CD14-positive monocyte (primary cell): Measurements from ENCODE around the gene ZBTB37. TPM values are rescaled to one million over a fixed set of nuclear protein-coding genes. Genes with fewer than 3 reads are reported as not detected.
A peak's percentile ranks its signal among the peaks of the same experiment; 100 is the strongest.

ENCODE experiments used
- DNase-seq, 3 donors: peaks; one replicate each; pipeline ENCODE4 v3.0.0-alpha.2; 2011 to 2022
- H2AFZ ChIP-seq: 2 replicates; pipeline ENCODE4 v1.6.0; 2012; ENCODE audit warnings: mild to moderate bottlenecking, low read depth, low read length, inconsistent platforms; ENCODE audit not compliant: insufficient read depth, poor library complexity, severe bottlenecking
- H3K27ac ChIP-seq, 2 donors: 1 replicate in 1 of 2; 2 replicates in 1 of 2; pipeline ENCODE4 v1.5.1; 2012 to 2013; ENCODE audit warnings: low read length in 2 of 2, control low read depth in 1 of 2, inconsistent platforms in 1 of 2, low read depth in 1 of 2, mild to moderate bottlenecking in 1 of 2
- H3K27me3 ChIP-seq, 2 donors: one replicate each; pipeline versions ENCODE4 v1.6.0 to v1.6.1; 2011 to 2013; ENCODE audit warnings: low read length in 2 of 2; ENCODE audit not compliant: control insufficient read depth in 2 of 2, insufficient read depth in 2 of 2
- H3K36me3 ChIP-seq, 2 donors: replicated peaks in 1 of 2; 1 replicate in 1 of 2; 2 replicates in 1 of 2; pipeline versions ENCODE4 v1.5.1 to v1.6.1; 2012 to 2013; ENCODE audit warnings: low read length in 2 of 2, control low read depth in 1 of 2, inconsistent platforms in 1 of 2, mild to moderate bottlenecking in 1 of 2; ENCODE audit not compliant: insufficient read depth in 2 of 2, control insufficient read depth in 1 of 2
- H3K4me1 ChIP-seq, 2 donors: 1 replicate in 1 of 2; 2 replicates in 1 of 2; pipeline versions ENCODE4 v1.5.1 to v1.6.1; 2012 to 2013; ENCODE audit warnings: low read length in 2 of 2, control low read depth in 1 of 2, inconsistent platforms in 1 of 2, mild to moderate bottlenecking in 1 of 2, moderate library complexity in 1 of 2; ENCODE audit not compliant: insufficient read depth in 2 of 2, control insufficient read depth in 1 of 2
- H3K4me2 ChIP-seq: replicated peaks from 2 replicates; pipeline ENCODE3; 2012; ENCODE audit warnings: low read length, moderate library complexity, mild to moderate bottlenecking; ENCODE audit not compliant: poor library complexity, severe bottlenecking; ENCODE audit errors: extremely low read depth
- H3K4me3 ChIP-seq, 3 experiments: fragments of 200-600 bp in 1 of 3; sonication (generic) in 1 of 3; replicated peaks in 1 of 3; 1 replicate in 2 of 3; 2 replicates in 1 of 3; pipeline ENCODE4 v1.5.1; 2011 to 2013; ENCODE audit warnings: low read length in 3 of 3, mild to moderate bottlenecking in 3 of 3, control low read depth in 2 of 3, low read depth in 2 of 3, inconsistent platforms in 1 of 3, moderate library complexity in 1 of 3
- H3K79me2 ChIP-seq: 2 replicates; pipeline ENCODE4 v1.6.0; 2012; ENCODE audit warnings: mild to moderate bottlenecking, control low read depth, inconsistent platforms, low read length, moderate library complexity; ENCODE audit not compliant: insufficient read depth
- H3K9ac ChIP-seq: 2 replicates; pipeline ENCODE4 v1.6.0; 2017; ENCODE audit warnings: low read length, mild to moderate bottlenecking; ENCODE audit not compliant: insufficient read depth, poor library complexity, severe bottlenecking
- H3K9me3 ChIP-seq, 2 donors: replicated peaks in 1 of 2; 1 replicate in 1 of 2; 2 replicates in 1 of 2; pipeline versions ENCODE4 v1.5.1 to v1.6.1; 2012 to 2013; ENCODE audit warnings: low read length in 2 of 2, control low read depth in 1 of 2; ENCODE audit not compliant: control insufficient read depth in 1 of 2, insufficient read depth in 1 of 2
- H4K20me1 ChIP-seq: 2 replicates; pipeline ENCODE4 v1.6.0; 2012; ENCODE audit warnings: mild to moderate bottlenecking, low read length, control low read depth, moderate library complexity; ENCODE audit not compliant: insufficient read depth
- H3K27ac Mint-ChIP-seq, 7 donors: one replicate each; pipeline ENCODE4 v1.8.0; 2020; ENCODE audit warnings: mild to moderate bottlenecking in 7 of 7, mixed read lengths in 7 of 7, moderate library complexity in 6 of 7, inconsistent platforms in 2 of 7
- H3K27me3 Mint-ChIP-seq, 3 donors: one replicate each; pipeline ENCODE4 v1.8.0; 2021 to 2022; ENCODE audit warnings: low read depth in 3 of 3, mild to moderate bottlenecking in 3 of 3, mixed read lengths in 3 of 3, moderate library complexity in 3 of 3, inconsistent platforms in 1 of 3
- H3K36me3 Mint-ChIP-seq, 2 donors: one replicate each; pipeline ENCODE4 v1.8.0; 2020; ENCODE audit warnings: mixed read lengths in 2 of 2, inconsistent platforms in 1 of 2, mild to moderate bottlenecking in 1 of 2
- H3K4me1 Mint-ChIP-seq: one replicate; pipeline ENCODE4 v1.8.0; 2020; ENCODE audit warnings: mild to moderate bottlenecking, mixed read lengths
- H3K4me3 Mint-ChIP-seq, 2 donors: one replicate each; pipeline ENCODE4 v1.8.0; 2020; ENCODE audit warnings: mild to moderate bottlenecking in 2 of 2, mixed read lengths in 2 of 2, moderate library complexity in 1 of 2
- H3K9me3 Mint-ChIP-seq, 7 donors: one replicate each; pipeline ENCODE4 v1.8.0; 2020 to 2022; ENCODE audit warnings: mixed read lengths in 7 of 7, mild to moderate bottlenecking in 6 of 7, moderate library complexity in 6 of 7, inconsistent platforms in 2 of 7
- WGBS: methylation state at CpG from one replicate; pipeline ENCODE4 v1.1.5; 2013; ENCODE audit warnings: missing lambda C conversion rate; ENCODE audit not compliant: insufficient coverage; 5-methylcytosine and 5-hydroxymethylcytosine counted together
- intact Hi-C, 2 donors: fragments of 100-400 bp; cut with micrococcal nuclease; formaldehyde crosslinking; loops; one replicate each; pipeline versions ENCODE4 v1.15.0 to v1.15.1; 2023
- polyA plus RNA-seq, 3 donors: library from polyadenylated mRNA; depleted of rRNA in 1 of 3; unstranded in 2 of 3; stranded (reverse) in 1 of 3; fragments of 300-500 nt in 2 of 3; fragments of >200 nt in 1 of 3; fragmentation: Illumina TruSeq in 2 of 3; gene quantifications; 1 replicate in 2 of 3; 2 replicates in 1 of 3; pipeline ENCODE4 v1.2.3, GENCODE V29; 2012 to 2021
- TF ChIP-seq, protein P1 (sequence below): fragments of 200-600 bp; IDR thresholded peaks from one replicate; pipeline ENCODE4 v1.8.0; 2022; ENCODE audit warnings: antibody characterized with exemption, mild to moderate bottlenecking

ZBTB37 gene
- polyA plus RNA-seq, 3 donors, result 0.87 to 4.1 (median 0.91) TPM

DNA sequence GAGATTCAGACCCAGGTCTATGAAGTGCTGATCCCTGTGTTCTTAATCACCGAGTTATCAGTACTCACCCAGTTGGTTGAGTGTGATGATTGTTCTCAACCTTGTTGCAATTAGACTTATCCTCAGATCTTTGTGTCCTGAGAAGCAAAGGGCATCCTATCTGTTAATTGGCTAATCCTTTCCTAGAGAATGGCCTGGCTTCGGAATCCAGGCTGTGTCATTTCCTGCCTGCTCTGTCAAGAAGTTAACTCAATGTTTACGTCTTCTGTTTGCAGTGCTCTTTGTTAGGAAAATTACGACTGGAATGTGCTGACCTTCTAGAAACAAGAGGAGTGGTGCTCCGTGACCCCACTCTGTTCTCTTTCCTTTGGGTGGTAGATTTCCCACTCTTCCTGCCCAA, 15.1 kb upstream of the ZBTB37 start:
- no peak for DNase-seq
- no peaks in the 10 kb centered on the region for H3K4me1 Mint-ChIP-seq
- no peaks in the 10 kb centered on the region for H3K4me1 ChIP-seq
- no peak overlapping the region for H3K4me3 ChIP-seq
- H3K4me2 ChIP-seq, result no peak overlapping the region
- H4K20me1 ChIP-seq, result no peaks in the 10 kb centered on the region
- H2AFZ ChIP-seq, result no peak overlapping the region
- peaks cover 49 to 96% of the 10 kb centered on the region in 2 donors for H3K36me3 ChIP-seq
- H3K27me3 ChIP-seq, result no peaks in the 10 kb centered on the region
- intact Hi-C loops, result no loop called here
- peaks cover 63 to 82% of the 10 kb centered on the region in 2 donors for H3K36me3 Mint-ChIP-seq
- TF ChIP-seq, protein P1, sequence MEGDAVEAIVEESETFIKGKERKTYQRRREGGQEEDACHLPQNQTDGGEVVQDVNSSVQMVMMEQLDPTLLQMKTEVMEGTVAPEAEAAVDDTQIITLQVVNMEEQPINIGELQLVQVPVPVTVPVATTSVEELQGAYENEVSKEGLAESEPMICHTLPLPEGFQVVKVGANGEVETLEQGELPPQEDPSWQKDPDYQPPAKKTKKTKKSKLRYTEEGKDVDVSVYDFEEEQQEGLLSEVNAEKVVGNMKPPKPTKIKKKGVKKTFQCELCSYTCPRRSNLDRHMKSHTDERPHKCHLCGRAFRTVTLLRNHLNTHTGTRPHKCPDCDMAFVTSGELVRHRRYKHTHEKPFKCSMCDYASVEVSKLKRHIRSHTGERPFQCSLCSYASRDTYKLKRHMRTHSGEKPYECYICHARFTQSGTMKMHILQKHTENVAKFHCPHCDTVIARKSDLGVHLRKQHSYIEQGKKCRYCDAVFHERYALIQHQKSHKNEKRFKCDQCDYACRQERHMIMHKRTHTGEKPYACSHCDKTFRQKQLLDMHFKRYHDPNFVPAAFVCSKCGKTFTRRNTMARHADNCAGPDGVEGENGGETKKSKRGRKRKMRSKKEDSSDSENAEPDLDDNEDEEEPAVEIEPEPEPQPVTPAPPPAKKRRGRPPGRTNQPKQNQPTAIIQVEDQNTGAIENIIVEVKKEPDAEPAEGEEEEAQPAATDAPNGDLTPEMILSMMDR, result no peak
- peak overlapping the region in 1 of 7 donors; percentile 30 for H3K27ac Mint-ChIP-seq
- H3K79me2 ChIP-seq, result no peaks in the 10 kb centered on the region
- no peaks in the 10 kb centered on the region for H3K9me3 Mint-ChIP-seq
- no peaks in the 10 kb centered on the region for H3K9me3 ChIP-seq
- H3K4me3 Mint-ChIP-seq, result no peak overlapping the region
- no peaks in the 10 kb centered on the region for H3K27me3 Mint-ChIP-seq
- H3K9ac ChIP-seq, result no peak overlapping the region
- 92% methylated on average over 2 of the region's 5 CpGs for WGBS
- H3K27ac ChIP-seq, result no peak overlapping the region

DNA sequence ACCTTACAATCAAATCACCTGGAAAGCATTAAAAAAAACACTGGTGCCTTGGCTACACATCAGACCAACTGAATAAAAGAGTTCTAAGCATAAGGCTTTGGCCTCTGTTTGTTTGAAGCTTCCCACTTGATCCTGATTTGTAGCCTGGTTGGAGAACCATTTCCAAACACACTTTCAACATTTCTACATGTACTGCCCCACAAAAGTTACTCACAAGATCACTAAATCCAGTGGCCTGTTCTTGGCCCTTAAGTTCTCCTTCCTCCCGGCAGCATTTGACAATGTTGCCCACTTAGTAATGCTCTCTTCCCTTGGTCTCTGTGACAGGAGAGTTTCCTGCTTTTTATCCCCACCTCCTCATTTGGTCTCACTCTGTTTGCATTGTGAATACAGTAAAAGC, 12.2 kb upstream of the ZBTB37 start:
- Histone ChIP-seq H3K4me2 (no peak overlapping the region), H3K36me3 (peaks cover 53 to 87% of the 10 kb centered on the region in 2 donors), H3K4me1 (no peaks in the 10 kb centered on the region), H3K79me2 (no peaks in the 10 kb centered on the region), H3K4me3 (no peak overlapping the region), H3K27ac (no peak overlapping the region), H3K9ac (no peak overlapping the region), H2AFZ (no peak overlapping the region), H3K9me3 (no peaks in the 10 kb centered on the region), H3K27me3 (no peaks in the 10 kb centered on the region), H4K20me1 (no peaks in the 10 kb centered on the region)
- DNase-seq, result no peak
- Mint-ChIP-seq H3K27me3 (no peaks in the 10 kb centered on the region), H3K4me1 (no peaks in the 10 kb centered on the region), H3K4me3 (no peak overlapping the region), H3K27ac (peak overlapping the region in 2 of 7 donors; percentile 13 to 58), H3K36me3 (peaks cover 57 to 82% of the 10 kb centered on the region in 2 donors), H3K9me3 (no peaks in the 10 kb centered on the region)
- TF ChIP-seq, protein P1, result no peak
- WGBS, result 86% methylated on average over 1 of the region's 1 CpG
- intact Hi-C loops, result no loop called here
